Endothelial cell of umbilical vein (primary cell): Measurements from ENCODE around the gene MGAT5. TPM values are rescaled to one million over a fixed set of nuclear protein-coding genes. Genes with fewer than 3 reads are reported as not detected.

Source experiments
- BruUV-seq: library from RNA; stranded (reverse); fragments of 400-500 nt; replicated peaks from 2 replicates; lab custom pipeline; 2021; lab: Mats Ljungman, UMichigan
- CTCF ChIA-PET: fragments of 300-600, 350-600 bp; sonication (Branson Sonifier 250); formaldehyde crosslinking; loops from one replicate; lab custom pipeline; 2021; ENCODE audit warnings: antibody characterized with exemption, inconsistent platforms; lab: Charles Lee
- POLR2A ChIA-PET: fragments of 300-600, 350-600 bp; sonication (Branson Sonifier 250); formaldehyde crosslinking; loops from one replicate; lab custom pipeline; 2021; ENCODE audit warnings: antibody characterized with exemption, inconsistent platforms; lab: Charles Lee
- DNase-seq: peaks from one replicate; pipeline ENCODE4 v3.0.0-alpha.2; 2011; ENCODE audit warnings: low read depth, low spot score
- FAIRE-seq: peaks from 2 replicates; lab custom pipeline; 2011; peaks lifted over from hg19 to GRCh38; lab: Jason Lieb, UNC
- H2AFZ ChIP-seq: 2 replicates; pipeline ENCODE4 v1.6.0; 2012; ENCODE audit warnings: low read depth, low read length, control low read depth, inconsistent platforms
- H3K27ac ChIP-seq: 2 replicates; pipeline ENCODE4 v1.5.1; 2011; ENCODE audit warnings: low read depth, mild to moderate bottlenecking, control low read depth, low read length, moderate library complexity; ENCODE audit not compliant: insufficient read depth
- H3K27me3 ChIP-seq, 2 experiments: 2 replicates each; pipeline versions ENCODE4 v1.6.0 to v1.6.1; 2011; ENCODE audit warnings: low read length in 2 of 2, mixed read lengths in 1 of 2; ENCODE audit not compliant: control insufficient read depth in 2 of 2, insufficient read depth in 2 of 2
- H3K36me3 ChIP-seq, 2 experiments: 2 replicates in 1 of 2; 3 replicates in 1 of 2; pipeline ENCODE4 v1.5.1; 2011; ENCODE audit warnings: low read length in 2 of 2, mild to moderate bottlenecking in 1 of 2, moderate library complexity in 1 of 2; ENCODE audit not compliant: control insufficient read depth in 2 of 2, insufficient read depth in 2 of 2; ENCODE audit errors: extremely low read depth in 1 of 2
- H3K4me1 ChIP-seq: 3 replicates; pipeline ENCODE4 v1.5.1; 2011; ENCODE audit warnings: mild to moderate bottlenecking, low read length; ENCODE audit not compliant: control insufficient read depth, insufficient read depth; ENCODE audit errors: extremely low read depth
- H3K4me2 ChIP-seq: 2 replicates; pipeline ENCODE4 v1.6.1; 2011; ENCODE audit warnings: low read length, control low read depth, mixed read lengths; ENCODE audit not compliant: insufficient read depth
- H3K4me3 ChIP-seq, 3 experiments: fragments of 200-600 bp in 1 of 3; sonication (generic), shearing (Covaris generic) in 1 of 3; replicated peaks in 1 of 3; 2 replicates each; pipeline ENCODE4 v1.5.1; 2011 to 2016; ENCODE audit warnings: control low read depth in 3 of 3, low read length in 3 of 3, mild to moderate bottlenecking in 2 of 3, inconsistent platforms in 1 of 3, low read depth in 1 of 3, moderate library complexity in 1 of 3; ENCODE audit not compliant: insufficient read depth in 1 of 3
- H3K79me2 ChIP-seq: 2 replicates; pipeline ENCODE4 v1.6.0; 2012; ENCODE audit warnings: low read length, inconsistent platforms; ENCODE audit not compliant: control insufficient read depth, insufficient read depth
- H3K9ac ChIP-seq: replicated peaks from 2 replicates; pipeline ENCODE3; 2011; ENCODE audit warnings: low read length, control low read depth; ENCODE audit not compliant: insufficient read depth; ENCODE audit errors: extremely low read depth
- H3K9me1 ChIP-seq: replicated peaks from 3 replicates; pipeline ENCODE4 v1.6.0; 2011; ENCODE audit warnings: mild to moderate bottlenecking, low read length; ENCODE audit not compliant: control insufficient read depth, insufficient read depth; ENCODE audit errors: extremely low read depth
- H3K9me3 ChIP-seq: replicated peaks from 2 replicates; pipeline ENCODE4 v1.5.1; 2012; ENCODE audit warnings: low read length, inconsistent platforms; ENCODE audit not compliant: control insufficient read depth, insufficient read depth
- H4K20me1 ChIP-seq: replicated peaks from 2 replicates; pipeline ENCODE3; 2011; ENCODE audit warnings: mild to moderate bottlenecking, low read length; ENCODE audit not compliant: control insufficient read depth, insufficient read depth; ENCODE audit errors: extremely low read depth
- EZH2 ChIP-seq: IDR thresholded peaks from 2 replicates; pipeline ENCODE4 v1.6.1; 2012; ENCODE audit warnings: borderline replicate concordance, low read depth, mild to moderate bottlenecking, moderate library complexity, low read length, inconsistent platforms; ENCODE audit not compliant: severe bottlenecking
- FOS ChIP-seq: IDR thresholded peaks from 2 replicates; pipeline ENCODE4 v1.6.1; 2011; ENCODE audit warnings: mild to moderate bottlenecking, low read length, moderate library complexity, borderline replicate concordance; ENCODE audit not compliant: insufficient read depth
- GATA2 ChIP-seq: IDR thresholded peaks from 2 replicates; pipeline ENCODE4 v1.7.0; 2011; ENCODE audit warnings: low read depth, mild to moderate bottlenecking, moderate library complexity, mixed read lengths, low read length; ENCODE audit not compliant: insufficient read length, insufficient read depth
- JUN ChIP-seq: IDR thresholded peaks from 2 replicates; pipeline ENCODE4 v1.6.1; 2011; ENCODE audit warnings: borderline replicate concordance, low read depth; ENCODE audit not compliant: insufficient read length, insufficient read depth
- MAX ChIP-seq: IDR thresholded peaks from 2 replicates; pipeline ENCODE4 v1.6.1; 2011; ENCODE audit not compliant: insufficient read depth, insufficient read length
- MYC ChIP-seq: IDR thresholded peaks from one replicate; pipeline ENCODE4 v1.6.1; 2011; ENCODE audit warnings: mild to moderate bottlenecking, low read depth, low read length
- POLR2A ChIP-seq: IDR thresholded peaks from 2 replicates; pipeline ENCODE4 v1.6.1; 2012; ENCODE audit warnings: low read depth, mild to moderate bottlenecking, control low read depth, low read length
- POLR2AphosphoS5 ChIP-seq: IDR thresholded peaks from 2 replicates; pipeline ENCODE4 v1.6.1; 2012; ENCODE audit warnings: low read depth, mild to moderate bottlenecking, control low read depth, low read length, moderate library complexity; ENCODE audit not compliant: insufficient read depth
- dilution Hi-C: fragments of 300-500 bp; cut with MboI; formaldehyde crosslinking; loops from one replicate; pipeline ENCODE4 v1.15.0; 2019; ENCODE audit warnings: low sequenced_read_pairs; ENCODE audit not compliant: extremely low pct_ligation_motif_present
- intact Hi-C: fragments of 100-400 bp; cut with micrococcal nuclease; formaldehyde crosslinking; loops from one replicate; pipeline ENCODE4 v1.10.0; 2022
- polyA plus RNA-seq, 4 experiments: library from polyadenylated mRNA; depleted of rRNA in 3 of 4; stranded (reverse) in 3 of 4; unstranded in 1 of 4; fragments of >200 nt; gene quantifications; 2 replicates each; pipeline versions ENCODE4 v1.2.1 to v1.2.3, GENCODE V29; 2011 to 2012; ENCODE audit warnings: missing spikeins in 1 of 4
- total RNA-seq: library from RNA; stranded (reverse); gene quantifications from 2 replicates; pipeline ENCODE4 v1.2.3, GENCODE V29; 2021
- TF ChIP-seq, protein P1 (sequence below), 2 donors: IDR thresholded peaks; 1 replicate in 1 of 2; 2 replicates in 1 of 2; pipeline ENCODE4 v1.5.1; 2011; ENCODE audit warnings: low read length in 2 of 2, mild to moderate bottlenecking in 2 of 2, moderate library complexity in 2 of 2, control low read depth in 1 of 2, inconsistent platforms in 1 of 2, low read depth in 1 of 2; ENCODE audit not compliant: insufficient read depth in 1 of 2; ENCODE audit errors: extremely low read depth in 1 of 2

The MGAT5 gene
- total and polyA plus RNA-seq, 2 donors (not counting 3 experiments of a cell fraction or from before 2014, with no cell fraction given) = 17.7 to 84.1 TPM

- ChIA-PET POLR2A (no interaction called here), CTCF (interaction anchor here (1.6 to 2.4 kb wide), 4 partner anchors 16 to 275 kb away, joined by 7 to 18 read pairs (median 9); no protein-coding TSS in a partner anchor)
- FAIRE-seq (no peak), DNase-seq (no peak)
- Histone ChIP-seq H3K4me2 (no peak overlapping the region), H3K36me3 (no peaks in the 10 kb centered on the region), H2AFZ (no peak overlapping the region), H3K9ac (no peak overlapping the region), H3K27me3 (no peaks in the 10 kb centered on the region), H4K20me1 (no peaks in the 10 kb centered on the region), H3K9me1 (no peaks in the 10 kb centered on the region), H3K9me3 (no peaks in the 10 kb centered on the region), H3K4me3 (no peak overlapping the region), H3K27ac (no peak overlapping the region), H3K4me1 (peaks cover 11% of the 10 kb centered on the region), H3K79me2 (no peaks in the 10 kb centered on the region)
- TF ChIP-seq MYC (no peak), POLR2AphosphoS5 (no peak), EZH2 (no peak), POLR2A (no peak), MAX (no peak), FOS (no peak), JUN (no peak), GATA2 (no peak)
- TF ChIP-seq, protein P1, sequence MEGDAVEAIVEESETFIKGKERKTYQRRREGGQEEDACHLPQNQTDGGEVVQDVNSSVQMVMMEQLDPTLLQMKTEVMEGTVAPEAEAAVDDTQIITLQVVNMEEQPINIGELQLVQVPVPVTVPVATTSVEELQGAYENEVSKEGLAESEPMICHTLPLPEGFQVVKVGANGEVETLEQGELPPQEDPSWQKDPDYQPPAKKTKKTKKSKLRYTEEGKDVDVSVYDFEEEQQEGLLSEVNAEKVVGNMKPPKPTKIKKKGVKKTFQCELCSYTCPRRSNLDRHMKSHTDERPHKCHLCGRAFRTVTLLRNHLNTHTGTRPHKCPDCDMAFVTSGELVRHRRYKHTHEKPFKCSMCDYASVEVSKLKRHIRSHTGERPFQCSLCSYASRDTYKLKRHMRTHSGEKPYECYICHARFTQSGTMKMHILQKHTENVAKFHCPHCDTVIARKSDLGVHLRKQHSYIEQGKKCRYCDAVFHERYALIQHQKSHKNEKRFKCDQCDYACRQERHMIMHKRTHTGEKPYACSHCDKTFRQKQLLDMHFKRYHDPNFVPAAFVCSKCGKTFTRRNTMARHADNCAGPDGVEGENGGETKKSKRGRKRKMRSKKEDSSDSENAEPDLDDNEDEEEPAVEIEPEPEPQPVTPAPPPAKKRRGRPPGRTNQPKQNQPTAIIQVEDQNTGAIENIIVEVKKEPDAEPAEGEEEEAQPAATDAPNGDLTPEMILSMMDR (IDR thresholded peaks at IDR 0.05; ENCODE audit: extremely low read depth in 1 of 2, insufficient read depth in 1 of 2, low read depth in 1 of 2, low read length in 2 of 2) = no peak
- dilution Hi-C loops (no loop called here), intact Hi-C loops (no loop called here)
- BruUV-seq = no TSS peak
These were observed 139.2 kb downstream of the MGAT5 start for GRCh38 chr2:134393075-134393461.
